ENCODE measurements around the gene SEMA4G. TPM values are rescaled to one million over a fixed set of nuclear protein-coding genes. Genes with fewer than 3 reads are reported as not detected.

The SEMA4G gene
- 2.1 TPM for total RNA-seq

DNA sequence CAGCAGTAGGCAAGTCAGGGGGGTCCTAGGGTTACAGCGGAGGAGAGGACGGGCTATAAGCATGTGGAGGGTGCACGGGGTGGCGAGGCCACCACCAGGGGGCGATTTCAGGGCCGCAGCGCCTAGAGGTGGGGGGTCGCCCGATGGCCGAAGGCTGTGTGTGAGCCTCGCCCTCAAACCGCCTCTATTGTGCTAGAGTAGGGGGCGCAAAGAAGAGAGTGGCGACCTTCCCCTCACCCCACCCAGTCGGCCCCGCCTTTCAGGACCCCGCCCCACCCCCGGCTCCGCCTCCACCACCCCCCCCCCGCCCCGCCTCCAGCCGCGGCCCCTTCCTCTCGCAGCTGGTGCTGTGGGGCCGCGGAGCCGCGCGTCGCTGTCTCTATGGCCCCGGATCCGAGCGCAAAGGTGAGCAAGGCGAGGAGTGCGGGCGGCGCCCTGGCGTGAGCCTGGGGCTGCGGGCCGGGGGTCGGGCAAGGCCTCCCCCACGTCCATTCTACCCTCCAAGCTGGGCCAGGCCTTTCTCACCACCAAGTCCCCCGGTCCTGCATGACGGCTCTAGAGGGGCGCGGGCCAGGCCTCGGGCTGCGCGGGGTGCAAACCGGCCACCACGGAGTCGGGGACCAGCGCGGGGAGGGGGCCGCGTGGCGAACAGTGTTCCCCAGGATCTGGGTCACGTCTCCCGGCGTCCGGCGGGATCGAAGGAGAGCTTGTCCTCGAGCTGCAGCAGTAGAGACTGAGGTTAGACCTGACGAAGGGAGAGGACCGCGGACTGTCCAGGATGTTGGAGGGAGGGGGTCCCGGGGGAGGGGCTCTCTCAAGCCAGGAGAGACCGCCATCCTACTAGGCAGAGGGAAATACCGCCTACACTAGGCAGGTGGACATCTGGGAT lies at the start of gene SEMA4G:
SEMA4G (plus strand) TSS at position 318 of the 889 bp plus-strand sequence. CDS start 3,409 bp downstream, outside the sequence.
- intact Hi-C loops (cut with DNase I): loop anchor here (1.0 kb wide), 1 partner anchor 44 kb away; no protein-coding TSS in a partner anchor

DNA sequence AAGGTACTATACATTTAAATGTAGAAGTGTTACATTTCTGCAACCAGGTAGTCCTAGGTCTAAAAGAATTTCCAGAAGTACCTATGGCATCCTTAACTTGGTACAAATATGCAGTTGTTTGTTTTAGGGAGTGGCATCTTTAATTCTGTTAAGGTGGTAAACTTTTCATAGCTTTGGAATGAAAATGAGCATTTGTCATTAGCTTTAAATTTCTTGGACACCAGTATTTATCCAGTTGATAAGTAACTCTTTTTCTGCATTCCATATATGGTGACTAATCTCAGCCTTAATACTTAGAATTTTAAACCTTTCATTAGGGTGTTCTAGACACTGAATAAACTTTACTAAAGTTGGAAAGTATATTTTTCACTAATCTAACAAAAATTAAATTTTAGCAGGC lies 45.7 kb upstream of the SEMA4G start:
- no peak overlapping the region for H3K27ac ChIP-seq
- H3K4me3 ChIP-seq: no peak overlapping the region
- no peaks in the 10 kb centered on the region for H3K9me3 ChIP-seq
- TF ChIP-seq, protein P1, sequence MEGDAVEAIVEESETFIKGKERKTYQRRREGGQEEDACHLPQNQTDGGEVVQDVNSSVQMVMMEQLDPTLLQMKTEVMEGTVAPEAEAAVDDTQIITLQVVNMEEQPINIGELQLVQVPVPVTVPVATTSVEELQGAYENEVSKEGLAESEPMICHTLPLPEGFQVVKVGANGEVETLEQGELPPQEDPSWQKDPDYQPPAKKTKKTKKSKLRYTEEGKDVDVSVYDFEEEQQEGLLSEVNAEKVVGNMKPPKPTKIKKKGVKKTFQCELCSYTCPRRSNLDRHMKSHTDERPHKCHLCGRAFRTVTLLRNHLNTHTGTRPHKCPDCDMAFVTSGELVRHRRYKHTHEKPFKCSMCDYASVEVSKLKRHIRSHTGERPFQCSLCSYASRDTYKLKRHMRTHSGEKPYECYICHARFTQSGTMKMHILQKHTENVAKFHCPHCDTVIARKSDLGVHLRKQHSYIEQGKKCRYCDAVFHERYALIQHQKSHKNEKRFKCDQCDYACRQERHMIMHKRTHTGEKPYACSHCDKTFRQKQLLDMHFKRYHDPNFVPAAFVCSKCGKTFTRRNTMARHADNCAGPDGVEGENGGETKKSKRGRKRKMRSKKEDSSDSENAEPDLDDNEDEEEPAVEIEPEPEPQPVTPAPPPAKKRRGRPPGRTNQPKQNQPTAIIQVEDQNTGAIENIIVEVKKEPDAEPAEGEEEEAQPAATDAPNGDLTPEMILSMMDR (IDR thresholded peaks at IDR 0.05): no peak
- no peaks in the 10 kb centered on the region for H3K27me3 ChIP-seq
- intact Hi-C loops (cut with DNase I): no loop called here
- no peak for DNase-seq (ENCODE audit: low spot score in 2 of 2)
- peaks cover 52 to 66% of the 10 kb centered on the region in 2 donors for H3K36me3 ChIP-seq
- H3K4me1 ChIP-seq: no peaks in the 10 kb centered on the region

More for the DNA sequence above, at the start of gene SEMA4G:
- H3K36me3 ChIP-seq: peaks cover 5 to 10% of the 10 kb centered on the region in 2 donors
- H3K27me3 ChIP-seq: no peaks in the 10 kb centered on the region
- DNase-seq (ENCODE audit: low spot score in 2 of 2): peak in 1 of 2 donors; percentile 67
- no peaks in the 10 kb centered on the region for H3K9me3 ChIP-seq
- peak within 1 kb of the TSS; percentile 30 to 39 for H3K27ac ChIP-seq
- peak within 1 kb of the TSS; percentile 62 to 74 for H3K4me3 ChIP-seq
- TF ChIP-seq, protein P1 (IDR thresholded peaks at IDR 0.05): peak; percentile 58 to 78 (median 72)
- H3K4me1 ChIP-seq: peaks cover 8 to 9% of the 10 kb centered on the region in 2 donors

DNA sequence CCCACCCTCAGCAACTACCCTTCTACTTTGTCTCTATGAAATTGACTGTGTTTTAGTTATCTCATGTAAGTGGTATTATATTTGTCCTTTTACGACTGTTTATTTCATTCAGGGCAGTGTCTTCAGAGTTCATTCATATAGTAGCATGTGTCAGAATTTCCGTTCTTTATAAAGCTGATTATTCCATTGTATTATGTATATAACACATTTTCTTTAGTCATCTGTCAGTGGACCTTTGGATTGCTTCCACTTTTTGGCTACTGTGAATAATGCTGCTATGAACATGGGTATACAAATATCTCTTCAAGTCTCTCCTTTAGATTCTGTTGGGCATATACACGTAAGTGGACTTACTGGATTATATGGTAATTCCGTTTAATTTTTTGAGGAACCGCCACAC lies 42.0 kb upstream of the SEMA4G start:
- intact Hi-C loops (cut with DNase I): no loop called here
- TF ChIP-seq, protein P1 (IDR thresholded peaks at IDR 0.05): no peak

DNA sequence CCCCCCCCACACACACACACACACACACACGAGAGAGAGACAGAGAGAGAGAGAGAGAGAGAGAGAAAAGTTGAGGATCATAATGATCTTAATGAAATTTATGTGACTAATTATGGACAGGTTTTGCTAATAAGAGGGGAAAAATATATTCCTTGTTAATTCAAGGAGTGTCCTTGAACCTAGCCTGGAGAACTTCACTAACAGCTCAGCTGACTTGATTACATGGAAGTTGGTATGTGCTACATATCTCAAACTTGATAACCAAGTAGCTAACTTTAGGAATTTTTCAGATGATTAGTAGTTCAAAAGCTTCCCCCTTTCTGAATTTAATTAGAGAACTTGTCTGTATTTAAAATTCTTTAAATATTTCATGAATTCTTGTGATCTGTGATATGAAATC lies 41.3 kb upstream of the SEMA4G start:
- Histone ChIP-seq H3K36me3 (peaks cover 67 to 83% of the 10 kb centered on the region in 2 donors), H3K4me3 (no peak overlapping the region), H3K9me3 (no peaks in the 10 kb centered on the region), H3K27me3 (no peaks in the 10 kb centered on the region), H3K27ac (no peak overlapping the region), H3K4me1 (no peaks in the 10 kb centered on the region)
- TF ChIP-seq, protein P1 (IDR thresholded peaks at IDR 0.05): no peak
- intact Hi-C loops (cut with DNase I): no loop called here
- DNase-seq (ENCODE audit: low spot score in 2 of 2): no peak

More for the DNA sequence above, 42.0 kb upstream of the SEMA4G start:
- H3K4me3 ChIP-seq: no peak overlapping the region
- no peak for DNase-seq (ENCODE audit: low spot score in 2 of 2)
- no peaks in the 10 kb centered on the region for H3K9me3 ChIP-seq
- H3K36me3 ChIP-seq: peaks cover 61 to 84% of the 10 kb centered on the region in 2 donors
- H3K27ac ChIP-seq: no peak overlapping the region
- H3K4me1 ChIP-seq: no peaks in the 10 kb centered on the region
- no peaks in the 10 kb centered on the region for H3K27me3 ChIP-seq

GRCh38 chr10:100930368-100930767 lies 38.9 kb upstream of the SEMA4G start:
- Histone ChIP-seq H3K27me3 (no peaks in the 10 kb centered on the region), H3K36me3 (peaks cover 61 to 87% of the 10 kb centered on the region in 2 donors)
- intact Hi-C loops (cut with DNase I): no loop called here

More at GRCh38 chr10:100930368-100930767, 38.9 kb upstream of the SEMA4G start:
- no peak for DNase-seq (ENCODE audit: low spot score in 2 of 2)
- H3K9me3 ChIP-seq: no peaks in the 10 kb centered on the region
- H3K4me1 ChIP-seq: no peaks in the 10 kb centered on the region
- TF ChIP-seq, protein P1 (IDR thresholded peaks at IDR 0.05): no peak
- H3K4me3 ChIP-seq: no peak overlapping the region
- H3K27ac ChIP-seq: no peak overlapping the region

Data from ascending aorta (tissue), 2 donors.